Caco-2 (cell line): ENCODE measurements around the gene FOXI1. TPM values are rescaled to one million over a fixed set of nuclear protein-coding genes. Genes with fewer than 3 reads are reported as not detected.

ENCODE experiments used
- BruUV-seq: library from RNA; stranded (reverse); fragments of 400-500 nt; replicated peaks from 2 replicates; lab custom pipeline; 2021; lab: Mats Ljungman, UMichigan
- CTCF ChIA-PET: fragments of 300-600 bp; sonication (Branson Sonifier 250); formaldehyde crosslinking; loops from one replicate; lab custom pipeline; 2022; ENCODE audit warnings: antibody characterized with exemption; lab: Charles Lee
- POLR2A ChIA-PET: fragments of 300-600 bp; sonication (Branson Sonifier 250); formaldehyde crosslinking; loops from one replicate; lab custom pipeline; 2022; ENCODE audit warnings: antibody characterized with exemption; lab: Charles Lee
- DNase-seq, 2 experiments: peaks; one replicate each; pipeline versions ENCODE4 v3.0.0 to v3.0.0-alpha.2; 2020 to 2022
- H3K27me3 ChIP-seq: replicated peaks from 2 replicates; pipeline ENCODE4 v1.6.0; 2011; ENCODE audit warnings: low read length; ENCODE audit not compliant: control insufficient read depth, insufficient read depth
- H3K36me3 ChIP-seq: 2 replicates; pipeline ENCODE4 v1.5.1; 2011; ENCODE audit warnings: low read length; ENCODE audit not compliant: control insufficient read depth, insufficient read depth
- H3K4me1 ChIP-seq: fragments of 250-450 bp; sonication (Bioruptor Pico); 2 replicates; pipeline ENCODE4 v1.5.1; 2020; ENCODE audit warnings: mild to moderate bottlenecking
- H3K4me3 ChIP-seq: 2 replicates; pipeline ENCODE4 v1.5.1; 2011; ENCODE audit warnings: low read depth, mild to moderate bottlenecking, control low read depth, low read length
- H3K9me3 ChIP-seq: fragments of 250-450 bp; sonication (Bioruptor Pico); 2 replicates; pipeline ENCODE4 v1.5.1; 2020; ENCODE audit warnings: mild to moderate bottlenecking, moderate library complexity
- H3K27ac Mint-ChIP-seq: one replicate; pipeline ENCODE4 v1.8.0; 2022; ENCODE audit warnings: mixed read lengths; ENCODE audit not compliant: unreplicated experiment
- H3K27me3 Mint-ChIP-seq: one replicate; pipeline ENCODE4 v1.8.0; 2022; ENCODE audit warnings: mixed read lengths; ENCODE audit not compliant: insufficient read depth, unreplicated experiment
- H3K36me3 Mint-ChIP-seq: one replicate; pipeline ENCODE4 v1.8.0; 2022; ENCODE audit warnings: mild to moderate bottlenecking, mixed read lengths; ENCODE audit not compliant: insufficient read depth, unreplicated experiment
- H3K4me1 Mint-ChIP-seq: one replicate; pipeline ENCODE4 v1.8.0; 2022; ENCODE audit warnings: low read depth, mixed read lengths; ENCODE audit not compliant: unreplicated experiment
- H3K4me3 Mint-ChIP-seq: one replicate; pipeline ENCODE4 v1.8.0; 2022; ENCODE audit warnings: mild to moderate bottlenecking, moderate library complexity, mixed read lengths; ENCODE audit not compliant: unreplicated experiment
- H3K9me3 Mint-ChIP-seq: one replicate; pipeline ENCODE4 v1.8.0; 2022; ENCODE audit warnings: mixed read lengths; ENCODE audit not compliant: unreplicated experiment
- intact Hi-C: fragments of 100-400 bp; cut with micrococcal nuclease; formaldehyde crosslinking; loops from one replicate; pipeline ENCODE4 v1.10.0; 2022; ENCODE audit not compliant: unreplicated experiment
- total RNA-seq: library from RNA; stranded (reverse); gene quantifications from 2 replicates; pipeline ENCODE4 v1.2.3, GENCODE V29; 2022
- TF ChIP-seq, protein P1 (sequence below), 2 experiments: fragments of 200-600 bp in 1 of 2; IDR thresholded peaks; 1 replicate in 1 of 2; 2 replicates in 1 of 2; pipeline versions ENCODE4 v1.5.1 to v1.8.0; 2011 to 2022; ENCODE audit warnings: antibody characterized with exemption in 1 of 2, control low read depth in 1 of 2, inconsistent platforms in 1 of 2, low read depth in 1 of 2, low read length in 1 of 2, mild to moderate bottlenecking in 1 of 2, moderate library complexity in 1 of 2; ENCODE audit not compliant: insufficient read depth in 1 of 2, severe bottlenecking in 1 of 2, unreplicated experiment in 1 of 2

The FOXI1 gene
- total RNA-seq, 1 experiment from 2014 or later: 0.14 TPM

- no peaks in the 10 kb centered on the region for H3K36me3 ChIP-seq
- no peak overlapping the region for H3K4me3 ChIP-seq
- TF ChIP-seq, protein P1, sequence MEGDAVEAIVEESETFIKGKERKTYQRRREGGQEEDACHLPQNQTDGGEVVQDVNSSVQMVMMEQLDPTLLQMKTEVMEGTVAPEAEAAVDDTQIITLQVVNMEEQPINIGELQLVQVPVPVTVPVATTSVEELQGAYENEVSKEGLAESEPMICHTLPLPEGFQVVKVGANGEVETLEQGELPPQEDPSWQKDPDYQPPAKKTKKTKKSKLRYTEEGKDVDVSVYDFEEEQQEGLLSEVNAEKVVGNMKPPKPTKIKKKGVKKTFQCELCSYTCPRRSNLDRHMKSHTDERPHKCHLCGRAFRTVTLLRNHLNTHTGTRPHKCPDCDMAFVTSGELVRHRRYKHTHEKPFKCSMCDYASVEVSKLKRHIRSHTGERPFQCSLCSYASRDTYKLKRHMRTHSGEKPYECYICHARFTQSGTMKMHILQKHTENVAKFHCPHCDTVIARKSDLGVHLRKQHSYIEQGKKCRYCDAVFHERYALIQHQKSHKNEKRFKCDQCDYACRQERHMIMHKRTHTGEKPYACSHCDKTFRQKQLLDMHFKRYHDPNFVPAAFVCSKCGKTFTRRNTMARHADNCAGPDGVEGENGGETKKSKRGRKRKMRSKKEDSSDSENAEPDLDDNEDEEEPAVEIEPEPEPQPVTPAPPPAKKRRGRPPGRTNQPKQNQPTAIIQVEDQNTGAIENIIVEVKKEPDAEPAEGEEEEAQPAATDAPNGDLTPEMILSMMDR (IDR thresholded peaks at IDR 0.05; ENCODE audit: insufficient read depth in 1 of 2, low read depth in 1 of 2, low read length in 1 of 2, severe bottlenecking in 1 of 2, unreplicated experiment in 1 of 2): no peak
- H3K4me3 Mint-ChIP-seq: no peak overlapping the region
- DNase-seq: no peak
- BruUV-seq: no TSS peak
- H3K4me1 Mint-ChIP-seq: peaks cover 1% of the 10 kb centered on the region
- ChIA-PET CTCF (interaction anchor here (0.7 kb wide), 1 partner anchor 74 kb away, joined by 3 read pairs; no protein-coding TSS in a partner anchor), POLR2A (no interaction called here)
- no peaks in the 10 kb centered on the region for H3K9me3 ChIP-seq
- H3K27me3 ChIP-seq: no peaks in the 10 kb centered on the region
- H3K36me3 Mint-ChIP-seq: no peaks in the 10 kb centered on the region
- no peak overlapping the region for H3K27ac Mint-ChIP-seq
- no peaks in the 10 kb centered on the region for H3K4me1 ChIP-seq
- no peaks in the 10 kb centered on the region for H3K9me3 Mint-ChIP-seq
- H3K27me3 Mint-ChIP-seq: peaks cover 11% of the 10 kb centered on the region
- intact Hi-C loops: no loop called here
Observed at GRCh38 chr5:170110403-170111087, 4.8 kb downstream of the FOXI1 start.

GRCh38 chr5:170111088-170111785, 5.5 kb downstream of the FOXI1 start:
- Mint-ChIP-seq H3K36me3 (no peaks in the 10 kb centered on the region), H3K27ac (no peak overlapping the region), H3K4me1 (no peaks in the 10 kb centered on the region), H3K27me3 (peaks cover 11% of the 10 kb centered on the region), H3K9me3 (no peaks in the 10 kb centered on the region), H3K4me3 (no peak overlapping the region)
- CTCF ChIA-PET: interaction anchor here (0.7 kb wide), 1 partner anchor 73 kb away, joined by 3 read pairs; no protein-coding TSS in a partner anchor
- no peaks in the 10 kb centered on the region for H3K27me3 ChIP-seq
- intact Hi-C loops: no loop called here
- TF ChIP-seq, protein P1 (IDR thresholded peaks at IDR 0.05; ENCODE audit: insufficient read depth in 1 of 2, low read depth in 1 of 2, low read length in 1 of 2, severe bottlenecking in 1 of 2, unreplicated experiment in 1 of 2): no peak
- H3K9me3 ChIP-seq: no peaks in the 10 kb centered on the region
- POLR2A ChIA-PET: no interaction called here
- H3K4me1 ChIP-seq: no peaks in the 10 kb centered on the region
- DNase-seq: no peak
- no TSS peak for BruUV-seq
- H3K4me3 ChIP-seq: no peak overlapping the region
- no peaks in the 10 kb centered on the region for H3K36me3 ChIP-seq

DNA sequence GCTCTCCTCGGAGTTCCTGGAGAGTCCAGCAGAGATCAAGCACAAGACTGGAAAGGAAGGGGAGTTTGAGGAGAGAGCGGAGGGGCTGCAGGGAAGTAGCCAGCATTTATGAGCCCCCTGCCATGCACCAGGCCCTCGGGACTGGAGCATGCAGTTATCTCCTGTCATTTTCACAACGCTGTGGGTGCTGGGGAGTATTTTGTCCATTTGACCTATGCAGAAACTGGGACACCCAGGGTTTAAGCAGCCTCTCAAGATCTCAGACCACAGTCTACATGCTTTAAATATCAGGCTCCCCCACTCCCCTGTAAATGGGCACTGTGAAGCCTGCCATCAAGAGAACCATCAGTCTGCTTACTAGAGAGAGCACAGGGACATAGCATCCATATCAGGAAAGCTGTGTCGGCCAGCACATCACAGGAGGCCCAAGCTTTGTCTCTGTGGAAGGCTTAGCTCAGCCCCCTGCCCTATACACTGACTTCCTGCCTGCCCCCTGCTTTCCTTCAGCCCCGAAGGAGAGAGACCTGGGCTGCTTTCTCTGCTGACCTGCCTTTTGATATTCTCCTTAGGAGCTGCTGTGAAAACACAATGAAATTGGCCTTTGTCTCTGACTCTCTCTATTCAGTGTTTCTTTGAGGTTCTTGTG, 7.3 kb downstream of the FOXI1 start:
- H3K4me3 ChIP-seq: no peak overlapping the region
- H3K4me1 Mint-ChIP-seq: no peaks in the 10 kb centered on the region
- CTCF ChIA-PET: no interaction called here
- POLR2A ChIA-PET: no interaction called here
- H3K9me3 ChIP-seq: no peaks in the 10 kb centered on the region
- no peak overlapping the region for H3K4me3 Mint-ChIP-seq
- peaks cover 11% of the 10 kb centered on the region for H3K27me3 Mint-ChIP-seq
- no peaks in the 10 kb centered on the region for H3K4me1 ChIP-seq
- intact Hi-C loops: no loop called here
- H3K36me3 Mint-ChIP-seq: no peaks in the 10 kb centered on the region
- DNase-seq: no peak
- H3K36me3 ChIP-seq: no peaks in the 10 kb centered on the region
- TF ChIP-seq, protein P1 (IDR thresholded peaks at IDR 0.05; ENCODE audit: insufficient read depth in 1 of 2, low read depth in 1 of 2, low read length in 1 of 2, severe bottlenecking in 1 of 2, unreplicated experiment in 1 of 2): no peak
- no peak overlapping the region for H3K27ac Mint-ChIP-seq
- no peaks in the 10 kb centered on the region for H3K27me3 ChIP-seq
- no TSS peak for BruUV-seq
- H3K9me3 Mint-ChIP-seq: no peaks in the 10 kb centered on the region
